ENCODE data around the gene ITGAD.

DNA sequence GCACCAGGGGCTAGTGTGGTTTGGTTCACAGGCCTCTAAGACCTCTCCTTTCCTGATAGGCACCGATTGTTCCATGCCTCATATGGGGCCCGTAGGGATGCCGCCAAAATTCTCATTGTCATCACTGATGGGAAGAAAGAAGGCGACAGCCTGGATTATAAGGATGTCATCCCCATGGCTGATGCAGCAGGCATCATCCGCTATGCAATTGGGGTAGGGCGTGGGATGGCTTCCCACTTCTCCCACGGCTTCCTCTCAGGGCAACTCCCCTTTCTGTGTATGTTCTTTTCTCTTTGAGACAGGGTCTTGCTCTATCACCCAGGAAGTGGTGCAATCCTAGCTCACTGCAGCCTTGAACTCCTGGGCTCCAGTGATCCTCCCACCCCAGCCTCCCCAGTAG, 32.9 kb upstream of the ITGAD start:
- TF ChIP-seq, protein P1, sequence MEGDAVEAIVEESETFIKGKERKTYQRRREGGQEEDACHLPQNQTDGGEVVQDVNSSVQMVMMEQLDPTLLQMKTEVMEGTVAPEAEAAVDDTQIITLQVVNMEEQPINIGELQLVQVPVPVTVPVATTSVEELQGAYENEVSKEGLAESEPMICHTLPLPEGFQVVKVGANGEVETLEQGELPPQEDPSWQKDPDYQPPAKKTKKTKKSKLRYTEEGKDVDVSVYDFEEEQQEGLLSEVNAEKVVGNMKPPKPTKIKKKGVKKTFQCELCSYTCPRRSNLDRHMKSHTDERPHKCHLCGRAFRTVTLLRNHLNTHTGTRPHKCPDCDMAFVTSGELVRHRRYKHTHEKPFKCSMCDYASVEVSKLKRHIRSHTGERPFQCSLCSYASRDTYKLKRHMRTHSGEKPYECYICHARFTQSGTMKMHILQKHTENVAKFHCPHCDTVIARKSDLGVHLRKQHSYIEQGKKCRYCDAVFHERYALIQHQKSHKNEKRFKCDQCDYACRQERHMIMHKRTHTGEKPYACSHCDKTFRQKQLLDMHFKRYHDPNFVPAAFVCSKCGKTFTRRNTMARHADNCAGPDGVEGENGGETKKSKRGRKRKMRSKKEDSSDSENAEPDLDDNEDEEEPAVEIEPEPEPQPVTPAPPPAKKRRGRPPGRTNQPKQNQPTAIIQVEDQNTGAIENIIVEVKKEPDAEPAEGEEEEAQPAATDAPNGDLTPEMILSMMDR (IDR thresholded peaks at IDR 0.05 in 8 of 11, conservative IDR thresholded peaks at IDR 0.05 in 3 of 11): no peak
- TF ChIP-seq POLR2A (IDR thresholded peaks at IDR 0.05): no peak
